Kidney glomerular epithelial cell (primary cell): ENCODE measurements around the gene ZSCAN32.

ENCODE experiments used
- DNase-seq: peaks from one replicate; lab custom pipeline; 2025; lab: John Stamatoyannopoulos, UW

ZSCAN32 gene

GRCh38 chr16:3400779-3401688 lies at the start of gene ZSCAN32, which contains the start of gene ZNF174:
TSS of gene ZSCAN32 (minus strand) at chr16:3401004. CDS start at chr16:3397557, 3,447 bp downstream.
TSS of gene ZNF174 (plus strand) at chr16:3401215. CDS start at chr16:3402005, 790 bp downstream.
- DNase-seq: peak; percentile 98

GRCh38 chr16:3444032-3444388 lies 43.2 kb upstream of the ZSCAN32 start:
- peak; percentile 47 for DNase-seq

- DNase-seq: peak; percentile 72
These were observed 42.6 kb upstream of the ZSCAN32 start, which contains the start of the genes NAA60 and ZNF597 for GRCh38 chr16:3443108-3444031. TSS of gene NAA60 (plus strand) at chr16:3443680. CDS start at chr16:3476228, 32,548 bp downstream. TSS of gene ZNF597 (minus strand) at chr16:3443504. CDS start at chr16:3443153, 351 bp downstream.

GRCh38 chr16:3439637-3440036 lies 38.8 kb upstream of the ZSCAN32 start:
- DNase-seq: no peak

GRCh38 chr16:3434373-3434772 lies 33.6 kb upstream of the ZSCAN32 start:
- DNase-seq: no peak

GRCh38 chr16:3431779-3432219 lies 31.0 kb upstream of the ZSCAN32 start:
- DNase-seq: no peak

GRCh38 chr16:3413730-3414379 lies 13.1 kb upstream of the ZSCAN32 start:
- DNase-seq: no peak

GRCh38 chr16:3408561-3409197 lies 7.9 kb upstream of the ZSCAN32 start:
- no peak for DNase-seq

- peak; percentile 15 for DNase-seq
These were observed 1.1 kb upstream of the ZSCAN32 start for GRCh38 chr16:3401719-3402397.

GRCh38 chr16:3400446-3400778 lies 392 bp downstream of the ZSCAN32 start:
- DNase-seq: peak; percentile 5

GRCh38 chr16:3389663-3390338 lies 11.0 kb downstream of the ZSCAN32 start:
- DNase-seq: no peak

GRCh38 chr16:3388325-3388724 lies 12.5 kb downstream of the ZSCAN32 start:
- no peak for DNase-seq

GRCh38 chr16:3383045-3383448 lies 17.8 kb downstream of the ZSCAN32 start:
- no peak for DNase-seq

- no peak for DNase-seq
These were observed 22.9 kb downstream of the ZSCAN32 start for GRCh38 chr16:3377917-3378316.

- no peak for DNase-seq
These were observed 25.1 kb downstream of the ZSCAN32 start for GRCh38 chr16:3375680-3376079.

GRCh38 chr16:3369073-3369472 lies 31.7 kb downstream of the ZSCAN32 start:
- DNase-seq: no peak

GRCh38 chr16:3364774-3365427 lies 35.9 kb downstream of the ZSCAN32 start:
- DNase-seq: peak; percentile 86

- DNase-seq: no peak
These were observed 37.0 kb downstream of the ZSCAN32 start for GRCh38 chr16:3363793-3364192.

- DNase-seq: no peak
These were observed 37.9 kb downstream of the ZSCAN32 start for GRCh38 chr16:3362931-3363330.

GRCh38 chr16:3358871-3359270 lies 41.9 kb downstream of the ZSCAN32 start:
- no peak for DNase-seq
